Measurements from ENCODE around the gene TSPAN4.

TSPAN4 gene

GRCh38 chr11:816433-816779 is 26.2 kb upstream of the TSPAN4 start (continued):
- no peak for TF ChIP-seq ZNF530 (tag by site-specific recombination; IDR thresholded peaks at IDR 0.05; ENCODE audit: low read depth)

GRCh38 chr11:818396-819128 is 24.1 kb upstream of the TSPAN4 start, which contains the start of gene PNPLA2:
Gene PNPLA2, plus strand, starts transcription at chr11:818914. Its CDS starts 805 bp downstream, at chr11:819719.
- H3K4me3 ChIP-seq (ENCODE audit: low read depth, low read length) = peak within 1 kb of the TSS; percentile 94
- H3K9me3 ChIP-seq (ENCODE audit: control insufficient read depth, insufficient read depth, low read depth, low read length) = no peaks in the 10 kb centered on the region
- peak within 1 kb of the TSS; percentile 81 for H3K27ac ChIP-seq (ENCODE audit: extremely low read depth, low read depth, low read length)
- ChIA-PET POLR2A (interaction anchor here (0.7 to 11.4 kb wide), 18 partner anchors 8 to 411 kb away, joined by 3 to 202 read pairs (median 6); partner anchors contain the start of genes CD151, CEND1, CRACR2B and GATD1), CTCF (interaction anchor here (1.0 kb wide), 1 partner anchor 9 kb away, joined by 4 read pairs; the partner anchor contains the start of gene CRACR2B)
- TF ChIP-seq PATZ1 (tag by site-specific recombination; IDR thresholded peaks at IDR 0.05) (peak; percentile 9; the same call in 1 of the 2 replicates), ZBTB26 (tag by site-specific recombination; optimal IDR thresholded peaks at IDR 0.05) (no peak), ZNF449 (tag by site-specific recombination; IDR thresholded peaks at IDR 0.05) (no peak), ZNF202 (tag by site-specific recombination; IDR thresholded peaks at IDR 0.05; ENCODE audit: borderline replicate concordance) (no peak), ZNF600 (tag by site-specific recombination; IDR thresholded peaks at IDR 0.05) (peak; percentile 74; the same call in 1 of the 2 replicates), ZNF513 (tag by site-specific recombination; IDR thresholded peaks at IDR 0.05) (no peak), ZFP41 (tag by site-specific recombination; IDR thresholded peaks at IDR 0.05; ENCODE audit: borderline replicate concordance) (no peak), ZNF2 (tag by site-specific recombination; IDR thresholded peaks at IDR 0.05) (no peak), YY1 (tag by site-specific recombination; IDR thresholded peaks at IDR 0.05) (no peak), PRDM1 (tag by site-specific recombination; IDR thresholded peaks at IDR 0.05) (peak; percentile 38; the same call in 1 of the 2 replicates), ZNF398 (tag by site-specific recombination; IDR thresholded peaks at IDR 0.05) (peak; percentile 53)
- H3K4me1 ChIP-seq (ENCODE audit: control insufficient read depth, insufficient read depth, low read length) = 0 out of 2 replicates have a peak, but pooled peaks cover 3% of the 10 kb centered on the region
- peaks cover 4 to 36% of the 10 kb centered on the region in 2 experiments; a peak in 2 of 3 replicates for H3K36me3 ChIP-seq (ENCODE audit: control insufficient read depth in 2 of 2, insufficient read depth in 1 of 2, low read length in 2 of 2)

Measured in HEK293 (cell line).